ENCODE measurements around the gene SPAG16.

DNA sequence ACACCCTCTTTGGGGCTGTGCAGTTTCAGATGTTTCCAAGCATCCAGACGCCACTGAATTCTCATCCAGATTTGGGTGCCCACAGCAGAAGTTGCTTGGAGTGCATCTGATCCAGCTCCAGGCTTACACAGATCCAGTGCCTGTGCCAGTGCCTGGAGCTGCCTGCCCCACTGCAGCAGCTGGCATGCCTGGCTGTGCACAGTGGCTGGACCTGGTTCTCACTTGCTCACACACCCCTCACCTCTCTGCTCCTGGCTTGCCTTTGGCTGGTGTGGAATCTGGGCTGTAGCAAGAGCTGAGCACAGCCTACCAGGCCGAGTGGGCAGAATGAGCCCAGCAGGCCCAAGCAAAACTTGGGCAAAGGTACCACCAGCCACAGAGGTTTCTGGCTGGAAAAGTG is 137.9 kb downstream of the SPAG16 start:
- TF ChIP-seq POLR2A (IDR thresholded peaks at IDR 0.05) = no peak
- TF ChIP-seq POLR2AphosphoS5 (IDR thresholded peaks at IDR 0.05) = no peak
- TF ChIP-seq, protein P1, sequence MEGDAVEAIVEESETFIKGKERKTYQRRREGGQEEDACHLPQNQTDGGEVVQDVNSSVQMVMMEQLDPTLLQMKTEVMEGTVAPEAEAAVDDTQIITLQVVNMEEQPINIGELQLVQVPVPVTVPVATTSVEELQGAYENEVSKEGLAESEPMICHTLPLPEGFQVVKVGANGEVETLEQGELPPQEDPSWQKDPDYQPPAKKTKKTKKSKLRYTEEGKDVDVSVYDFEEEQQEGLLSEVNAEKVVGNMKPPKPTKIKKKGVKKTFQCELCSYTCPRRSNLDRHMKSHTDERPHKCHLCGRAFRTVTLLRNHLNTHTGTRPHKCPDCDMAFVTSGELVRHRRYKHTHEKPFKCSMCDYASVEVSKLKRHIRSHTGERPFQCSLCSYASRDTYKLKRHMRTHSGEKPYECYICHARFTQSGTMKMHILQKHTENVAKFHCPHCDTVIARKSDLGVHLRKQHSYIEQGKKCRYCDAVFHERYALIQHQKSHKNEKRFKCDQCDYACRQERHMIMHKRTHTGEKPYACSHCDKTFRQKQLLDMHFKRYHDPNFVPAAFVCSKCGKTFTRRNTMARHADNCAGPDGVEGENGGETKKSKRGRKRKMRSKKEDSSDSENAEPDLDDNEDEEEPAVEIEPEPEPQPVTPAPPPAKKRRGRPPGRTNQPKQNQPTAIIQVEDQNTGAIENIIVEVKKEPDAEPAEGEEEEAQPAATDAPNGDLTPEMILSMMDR (IDR thresholded peaks at IDR 0.05 in 8 of 11, conservative IDR thresholded peaks at IDR 0.05 in 3 of 11) = no peak

Data from spleen (tissue), 7 donors.